Loucy (cell line): Measurements from ENCODE around the gene PODXL.

Experiments used
- H2AFZ ChIP-seq: fragments of 200-600 bp; sonication (generic); 2 replicates; pipeline ENCODE4 v1.6.0; 2016; ENCODE audit warnings: antibody characterized with exemption, mild to moderate bottlenecking, low read length, moderate library complexity
- H3F3A ChIP-seq: fragments of 200-600 bp; 2 replicates; pipeline ENCODE4 v1.6.0; 2016; ENCODE audit warnings: antibody characterized with exemption, low read depth, mild to moderate bottlenecking
- H3K27me3 ChIP-seq: fragments of 200-600 bp; sonication (generic); 2 replicates; pipeline ENCODE4 v1.6.1; 2014; ENCODE audit warnings: low read length, mild to moderate bottlenecking; ENCODE audit not compliant: insufficient read depth, poor library complexity, severe bottlenecking
- H3K36me3 ChIP-seq: fragments of 200-600 bp; sonication (generic); 2 replicates; pipeline ENCODE4 v1.6.1; 2016; ENCODE audit warnings: low read length; ENCODE audit not compliant: insufficient read depth
- H3K4me1 ChIP-seq: fragments of 200-600 bp; sonication (generic); 2 replicates; pipeline ENCODE4 v1.5.1; 2014; ENCODE audit warnings: low read length, mild to moderate bottlenecking; ENCODE audit not compliant: insufficient read depth, poor library complexity, severe bottlenecking
- H3K4me2 ChIP-seq: fragments of 200-600 bp; sonication (generic); 2 replicates; pipeline ENCODE4 v1.6.0; 2014; ENCODE audit warnings: antibody characterized with exemption, low read length, low read depth, mild to moderate bottlenecking; ENCODE audit not compliant: poor library complexity, severe bottlenecking
- H3K4me3 ChIP-seq: fragments of 200-600 bp; sonication (generic); 2 replicates; pipeline ENCODE4 v1.5.1; 2014; ENCODE audit warnings: low read length, mild to moderate bottlenecking, mixed read lengths; ENCODE audit not compliant: poor library complexity, severe bottlenecking
- H3K79me2 ChIP-seq: fragments of 200-600 bp; sonication (generic); 2 replicates; pipeline ENCODE4 v1.6.1; 2014; ENCODE audit warnings: low read length; ENCODE audit not compliant: insufficient read depth
- H3K9ac ChIP-seq: fragments of 200-600 bp; sonication (generic); 2 replicates; pipeline ENCODE4 v1.6.0; 2014; ENCODE audit warnings: mild to moderate bottlenecking, low read depth, low read length, moderate library complexity; ENCODE audit not compliant: poor library complexity, severe bottlenecking
- H3K9me2 ChIP-seq: fragments of 200-600 bp; sonication (generic); replicated peaks from 2 replicates; pipeline ENCODE4 v1.6.1; 2016; ENCODE audit warnings: low read depth, low read length, mixed read lengths
- H3K9me3 ChIP-seq: fragments of 200-600 bp; sonication (generic); 2 replicates; pipeline ENCODE4 v1.6.1; 2014; ENCODE audit warnings: mild to moderate bottlenecking, antibody characterized with exemption, low read length, low read depth; ENCODE audit not compliant: insufficient read depth
- H4K20me1 ChIP-seq: fragments of 200-600 bp; sonication (generic); 2 replicates; pipeline ENCODE4 v1.6.0; 2014; ENCODE audit warnings: antibody characterized with exemption, low read length, mild to moderate bottlenecking; ENCODE audit not compliant: insufficient read depth, poor library complexity, severe bottlenecking
- EZH2phosphoT487 ChIP-seq: fragments of 200-600 bp; IDR thresholded peaks from 2 replicates; pipeline ENCODE4 v1.6.1; 2018; ENCODE audit warnings: antibody characterized with exemption, mild to moderate bottlenecking, moderate library complexity, borderline replicate concordance
- TF ChIP-seq, protein P1 (sequence below): fragments of 200-600 bp; sonication (generic); conservative IDR thresholded peaks from 2 replicates; pipeline ENCODE4 v1.5.1; 2014; ENCODE audit warnings: mild to moderate bottlenecking, antibody characterized with exemption, low read length

PODXL gene

DNA sequence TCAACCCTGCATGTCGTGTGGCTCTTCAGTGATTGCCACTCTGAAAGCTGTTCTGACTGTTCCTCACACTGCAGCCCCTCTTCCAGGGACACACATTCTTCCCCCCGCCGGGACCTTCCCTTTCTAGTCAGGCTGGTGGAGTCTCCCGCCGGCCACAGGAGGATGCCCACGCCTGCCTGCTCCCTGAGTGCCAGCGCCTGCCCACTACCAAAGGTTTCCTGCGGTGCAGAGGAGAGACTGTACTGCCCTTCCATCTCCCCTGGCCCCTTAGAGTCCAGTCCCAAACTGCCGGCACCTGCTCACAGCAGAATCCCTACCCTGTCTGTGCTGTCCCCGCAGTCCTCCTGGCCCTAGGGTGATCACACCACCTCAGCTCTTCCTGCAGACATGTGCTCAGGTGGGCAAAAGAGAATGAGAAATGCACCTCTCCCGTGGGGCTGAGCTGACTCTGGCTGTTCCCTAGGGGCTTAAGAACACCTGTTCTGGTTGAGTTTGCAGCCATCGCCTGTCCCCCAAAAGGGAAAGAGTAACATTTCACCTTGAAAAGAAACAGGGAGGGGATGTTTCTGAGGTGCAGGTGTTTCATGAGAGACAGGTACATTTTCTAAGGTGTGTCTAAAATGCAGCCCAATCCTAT, 1.4 kb downstream of the PODXL start:
- no peak for TF ChIP-seq EZH2phosphoT487
- TF ChIP-seq, protein P1, sequence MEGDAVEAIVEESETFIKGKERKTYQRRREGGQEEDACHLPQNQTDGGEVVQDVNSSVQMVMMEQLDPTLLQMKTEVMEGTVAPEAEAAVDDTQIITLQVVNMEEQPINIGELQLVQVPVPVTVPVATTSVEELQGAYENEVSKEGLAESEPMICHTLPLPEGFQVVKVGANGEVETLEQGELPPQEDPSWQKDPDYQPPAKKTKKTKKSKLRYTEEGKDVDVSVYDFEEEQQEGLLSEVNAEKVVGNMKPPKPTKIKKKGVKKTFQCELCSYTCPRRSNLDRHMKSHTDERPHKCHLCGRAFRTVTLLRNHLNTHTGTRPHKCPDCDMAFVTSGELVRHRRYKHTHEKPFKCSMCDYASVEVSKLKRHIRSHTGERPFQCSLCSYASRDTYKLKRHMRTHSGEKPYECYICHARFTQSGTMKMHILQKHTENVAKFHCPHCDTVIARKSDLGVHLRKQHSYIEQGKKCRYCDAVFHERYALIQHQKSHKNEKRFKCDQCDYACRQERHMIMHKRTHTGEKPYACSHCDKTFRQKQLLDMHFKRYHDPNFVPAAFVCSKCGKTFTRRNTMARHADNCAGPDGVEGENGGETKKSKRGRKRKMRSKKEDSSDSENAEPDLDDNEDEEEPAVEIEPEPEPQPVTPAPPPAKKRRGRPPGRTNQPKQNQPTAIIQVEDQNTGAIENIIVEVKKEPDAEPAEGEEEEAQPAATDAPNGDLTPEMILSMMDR: no peak
- no peak overlapping the region for H2AFZ ChIP-seq

GRCh38 chr7:131553931-131554330, 2.5 kb downstream of the PODXL start:
- Histone ChIP-seq H3K4me3 (no peak overlapping the region), H3K4me1 (peaks cover 12% of the 10 kb centered on the region), H3K4me2 (no peak overlapping the region), H3K9ac (no peak overlapping the region), H3F3A (no peaks in the 10 kb centered on the region), H3K36me3 (no peaks in the 10 kb centered on the region), H3K9me2 (no peaks in the 10 kb centered on the region), H4K20me1 (no peaks in the 10 kb centered on the region), H3K79me2 (no peaks in the 10 kb centered on the region), H2AFZ (no peak overlapping the region), H3K27me3 (no peaks in the 10 kb centered on the region), H3K9me3 (no peaks in the 10 kb centered on the region)
- TF ChIP-seq, protein P1: no peak
- TF ChIP-seq EZH2phosphoT487: no peak

More for the DNA sequence above, 1.4 kb downstream of the PODXL start:
- H3K36me3 ChIP-seq: no peaks in the 10 kb centered on the region
- no peaks in the 10 kb centered on the region for H3F3A ChIP-seq
- H4K20me1 ChIP-seq: no peaks in the 10 kb centered on the region
- no peaks in the 10 kb centered on the region for H3K9me3 ChIP-seq
- H3K9me2 ChIP-seq: no peaks in the 10 kb centered on the region
- no peak overlapping the region for H3K4me3 ChIP-seq
- no peak overlapping the region for H3K9ac ChIP-seq
- no peaks in the 10 kb centered on the region for H3K27me3 ChIP-seq
- no peaks in the 10 kb centered on the region for H3K79me2 ChIP-seq
- peaks cover 12% of the 10 kb centered on the region for H3K4me1 ChIP-seq
- H3K4me2 ChIP-seq: peak overlapping the region; percentile 77

GRCh38 chr7:131552053-131552452, 4.4 kb downstream of the PODXL start:
- Histone ChIP-seq H3K4me3 (no peak overlapping the region), H4K20me1 (no peaks in the 10 kb centered on the region), H3K4me2 (no peak overlapping the region), H3K4me1 (peaks cover 10% of the 10 kb centered on the region), H3K27me3 (no peaks in the 10 kb centered on the region), H3K9me3 (no peaks in the 10 kb centered on the region), H3K9me2 (no peaks in the 10 kb centered on the region), H3K36me3 (no peaks in the 10 kb centered on the region), H3K9ac (no peak overlapping the region), H2AFZ (no peak overlapping the region), H3F3A (no peaks in the 10 kb centered on the region), H3K79me2 (no peaks in the 10 kb centered on the region)
- TF ChIP-seq EZH2phosphoT487: no peak
- TF ChIP-seq, protein P1: no peak
